H1 (cell line): ENCODE data around the gene DYNLT1. TPM values are rescaled to one million over a fixed set of nuclear protein-coding genes. Genes with fewer than 3 reads are reported as not detected.
A peak's percentile ranks its signal among the peaks of the same experiment; 100 is the strongest.

ENCODE experiments used
- CTCF ChIP-seq, 3 experiments: IDR thresholded peaks; 1 replicate in 2 of 3; 2 replicates in 1 of 3; pipeline versions ENCODE4 v1.5.1 to v1.6.1; 2011; ENCODE audit warnings: low read length in 3 of 3, mild to moderate bottlenecking in 3 of 3, inconsistent platforms in 2 of 3, low read depth in 1 of 3, moderate library complexity in 1 of 3; ENCODE audit not compliant: insufficient read depth in 1 of 3; ENCODE audit errors: control extremely low read depth in 1 of 3
- KDM1A ChIP-seq: fragments of 200-600, 300-600 bp; sonication (generic); IDR thresholded peaks from 2 replicates; pipeline ENCODE4 v1.7.1; 2016; ENCODE audit warnings: mild to moderate bottlenecking, low read length, borderline replicate concordance
- polyA plus RNA-seq, 7 experiments: library from polyadenylated mRNA; depleted of rRNA in 3 of 7; stranded (reverse) in 5 of 7; unstranded in 2 of 7; fragments of >200 nt in 5 of 7; fragments of 200-250 nt in 2 of 7; gene quantifications; 1 replicate in 5 of 7; 2 replicates in 1 of 7; 4 replicates in 1 of 7; pipeline versions ENCODE4 v1.2.1 to v1.2.3, GENCODE V29; 2011 to 2013; ENCODE audit warnings: missing spikeins in 2 of 7, mixed read lengths in 2 of 7
- total RNA-seq: library from RNA; stranded (reverse); fragmentation: NEBNext Ultra II Directional; extraction: Animal tissue kit (Norgen Biotek cat#: 25700); gene quantifications from 2 replicates; pipeline ENCODE4 v1.2.1, GENCODE V29; 2021

DYNLT1 gene
- total and polyA plus RNA-seq, 2 of the 8 experiments (the other 6 are each of a cell fraction or from before 2014, with no cell fraction given) = 119 to 245 TPM

GRCh38 chr6:158644231-158645063 is at the start of gene DYNLT1 (continued):
- TF ChIP-seq CTCF (IDR thresholded peaks at IDR 0.05; ENCODE audit: control extremely low read depth in 1 of 3, insufficient read depth in 1 of 3, low read depth in 1 of 3, low read length in 3 of 3) (0 out of 4 replicates have a peak, but pooled peaks of 1 of the 3 experiments have one; percentile 3), KDM1A (no peak)
